GM20431 (cell line): ENCODE measurements around the gene OLAH.
"Not testable (repeated sequence)": the region's sequence is repeated elsewhere in the genome, so short reads cannot be mapped to it uniquely, and the experiment has no call there.

ENCODE experiments used
- in situ Hi-C: fragments of 300-500 bp; cut with MseI, MboI; formaldehyde crosslinking; loops from one replicate; pipeline ENCODE4 v1.15.0; 2020; ENCODE audit warnings: low sequenced_read_pairs; ENCODE audit not compliant: unreplicated experiment

Gene OLAH

GRCh38 chr10:15043674-15044073 is at the start of gene OLAH:
Gene OLAH (plus strand): TSS chr10:15043943. CDS start chr10:15047289, 3,346 bp downstream.
- in situ Hi-C loops: no loop called here

- in situ Hi-C loops: no loop called here
Observed at GRCh38 chr10:14995964-14996565, 47.7 kb upstream of the OLAH start.

GRCh38 chr10:15013530-15013929 is 30.2 kb upstream of the OLAH start:
- in situ Hi-C loops: not testable (repeated sequence)

- in situ Hi-C loops: no loop called here
Observed at GRCh38 chr10:15015451-15015850, 28.3 kb upstream of the OLAH start.

GRCh38 chr10:15020966-15021365 is 22.8 kb upstream of the OLAH start:
- in situ Hi-C loops: not testable (repeated sequence)

GRCh38 chr10:15023079-15023478 is 20.7 kb upstream of the OLAH start:
- in situ Hi-C loops: not testable (repeated sequence)

GRCh38 chr10:15024017-15025004 is 19.4 kb upstream of the OLAH start:
- in situ Hi-C loops: not testable (repeated sequence)

- in situ Hi-C loops: not testable (repeated sequence)
Observed at GRCh38 chr10:15025040-15025439, 18.7 kb upstream of the OLAH start.

GRCh38 chr10:15027741-15028140 is 16.0 kb upstream of the OLAH start:
- in situ Hi-C loops: no loop called here

GRCh38 chr10:15035385-15036301 is 8.1 kb upstream of the OLAH start:
- in situ Hi-C loops: no loop called here

GRCh38 chr10:15037691-15038090 is 6.1 kb upstream of the OLAH start:
- in situ Hi-C loops: no loop called here

- in situ Hi-C loops: no loop called here
Observed at GRCh38 chr10:15038416-15038815, 5.3 kb upstream of the OLAH start.

GRCh38 chr10:15045380-15045779 is 1.6 kb downstream of the OLAH start:
- in situ Hi-C loops: no loop called here

GRCh38 chr10:15046626-15047025 is 2.9 kb downstream of the OLAH start:
- in situ Hi-C loops: no loop called here

GRCh38 chr10:15049533-15049932 is 5.8 kb downstream of the OLAH start:
- in situ Hi-C loops: no loop called here

GRCh38 chr10:15052121-15052520 is 8.4 kb downstream of the OLAH start:
- in situ Hi-C loops: no loop called here

GRCh38 chr10:15053061-15053460 is 9.3 kb downstream of the OLAH start:
- in situ Hi-C loops: no loop called here

GRCh38 chr10:15058689-15059088 is 14.9 kb downstream of the OLAH start:
- in situ Hi-C loops: no loop called here

GRCh38 chr10:15059914-15060313 is 16.2 kb downstream of the OLAH start:
- in situ Hi-C loops: no loop called here

GRCh38 chr10:15060638-15061037 is 16.9 kb downstream of the OLAH start:
- in situ Hi-C loops: no loop called here
